Activated CD8-positive, alpha-beta memory T cell treated with anti-CD3 and anti-CD28 coated beads for 36 hours (primary cell): ENCODE measurements around the gene ISCA2. TPM values are rescaled to one million over a fixed set of nuclear protein-coding genes. Genes with fewer than 3 reads are reported as not detected.

ENCODE experiments used
- CTCF ChIA-PET: fragments of 350-600 bp; sonication (Branson Sonifier 250); formaldehyde crosslinking; loops from one replicate; lab custom pipeline; 2021; ENCODE audit warnings: antibody characterized with exemption; lab: Charles Lee
- POLR2A ChIA-PET: fragments of 350-600 bp; sonication (Branson Sonifier 250); formaldehyde crosslinking; loops from one replicate; lab custom pipeline; 2021; ENCODE audit warnings: antibody characterized with exemption; lab: Charles Lee
- total RNA-seq, 2 experiments: library from RNA; stranded (reverse); gene quantifications; one replicate each; pipeline ENCODE4 v1.2.3, GENCODE V29; 2021

Gene ISCA2
- total RNA-seq, 2 experiments from 2014 or later = 27.6 to 28.2 TPM

DNA sequence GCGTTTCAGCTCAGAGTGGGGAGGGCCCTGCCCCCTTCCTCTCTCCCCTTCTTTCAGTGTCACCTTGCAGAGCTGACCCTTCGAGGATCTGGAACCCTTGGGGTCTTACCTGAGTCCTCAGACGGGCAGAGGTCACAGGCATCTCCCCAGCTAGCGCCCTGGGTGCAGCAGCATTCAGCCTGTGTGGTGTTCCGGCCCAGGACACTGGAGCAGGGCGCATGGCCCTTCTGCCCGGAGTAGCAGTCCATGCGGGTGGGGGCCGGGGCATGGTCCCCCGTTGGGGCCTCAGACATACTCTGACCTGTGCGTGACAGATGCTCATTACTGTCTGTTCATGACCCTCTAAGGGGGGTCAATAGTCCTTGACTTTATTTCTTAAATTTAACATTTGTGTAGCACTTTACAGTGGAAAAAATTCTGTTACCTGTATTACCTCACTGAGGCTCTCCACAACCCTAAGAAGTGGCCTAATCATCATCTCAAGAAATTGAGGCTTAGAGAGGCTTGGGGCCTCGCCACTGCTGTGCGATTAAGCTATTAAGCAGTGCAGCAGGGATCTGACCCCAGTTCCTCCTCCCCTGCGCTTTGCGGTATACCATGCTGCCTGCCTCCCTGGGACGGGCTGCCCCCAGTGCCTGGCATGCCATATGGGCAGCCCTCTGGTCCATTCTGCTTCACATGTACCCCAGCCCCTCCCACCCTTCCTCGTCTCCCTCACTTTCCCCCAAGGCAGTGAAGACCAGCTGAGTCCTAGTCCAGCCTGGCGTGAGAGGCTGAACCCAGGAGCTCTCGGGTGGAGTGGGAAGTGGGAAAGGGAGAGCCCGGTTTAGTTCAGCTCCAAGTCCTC, 11.5 kb downstream of the ISCA2 start:
- CTCF ChIA-PET = no interaction called here
- POLR2A ChIA-PET = no interaction called here

DNA sequence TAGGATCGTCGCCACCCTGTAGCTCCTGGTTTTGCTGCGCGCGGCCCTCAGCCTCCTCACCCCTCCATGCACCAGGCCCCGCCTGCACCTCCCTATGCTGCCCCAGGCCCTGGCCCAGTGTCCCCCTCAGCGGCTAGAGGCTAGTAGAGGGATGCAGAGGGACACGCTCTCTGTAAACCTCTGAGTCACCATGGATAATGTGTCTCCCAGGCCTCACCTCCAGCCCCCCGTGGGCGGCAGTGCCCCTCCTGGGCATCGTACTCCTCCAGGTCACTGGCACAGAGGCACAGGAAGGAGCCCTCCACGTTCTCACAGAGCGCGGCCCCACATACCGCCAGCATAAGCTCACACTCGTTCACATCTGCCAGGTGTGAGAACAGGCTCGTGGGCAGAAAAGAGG, 12.3 kb downstream of the ISCA2 start:
- ChIA-PET POLR2A (no interaction called here), CTCF (no interaction called here)

DNA sequence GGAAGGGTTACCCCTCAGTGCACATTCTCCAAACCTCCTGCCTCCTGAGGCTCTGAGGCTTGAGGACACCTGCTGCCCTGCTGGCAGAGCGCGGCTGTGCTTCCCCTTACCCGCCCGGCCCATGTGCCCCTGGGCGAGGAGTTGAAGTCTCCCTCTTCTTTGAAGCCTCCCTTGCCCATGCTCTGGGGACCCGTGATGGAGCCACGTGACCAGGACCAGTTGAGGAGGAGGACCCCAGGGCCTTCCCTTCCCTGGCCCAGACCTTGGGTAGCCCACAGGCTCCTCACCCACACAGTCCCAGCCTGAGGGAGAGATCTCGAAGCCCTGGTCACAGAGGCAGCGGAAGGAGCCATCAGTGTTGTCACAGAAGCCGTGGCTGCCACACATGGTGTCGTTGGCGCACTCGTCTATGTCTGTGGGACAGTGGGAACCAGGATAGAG, 12.9 kb downstream of the ISCA2 start:
- ChIA-PET CTCF (no interaction called here), POLR2A (no interaction called here)

DNA sequence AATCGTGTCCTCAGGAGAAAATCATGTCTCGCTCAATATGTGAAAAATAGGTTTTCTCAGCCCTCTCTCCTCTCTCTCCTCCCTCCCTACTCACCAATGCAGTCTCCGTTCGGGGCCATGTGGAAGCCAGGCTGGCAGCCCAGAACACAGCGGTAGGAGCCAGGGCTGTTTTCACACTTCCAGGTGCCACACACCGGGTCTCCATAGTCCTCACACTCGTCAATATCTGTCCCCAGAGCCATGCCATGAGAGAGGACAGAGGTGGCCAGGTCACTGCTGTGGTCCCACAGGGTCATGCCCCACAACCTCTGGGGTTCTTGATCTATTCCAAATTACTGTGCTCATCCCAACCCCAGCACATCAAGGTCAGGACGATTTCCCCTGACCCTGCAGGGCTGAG, 13.5 kb downstream of the ISCA2 start:
- ChIA-PET CTCF (no interaction called here), POLR2A (no interaction called here)

DNA sequence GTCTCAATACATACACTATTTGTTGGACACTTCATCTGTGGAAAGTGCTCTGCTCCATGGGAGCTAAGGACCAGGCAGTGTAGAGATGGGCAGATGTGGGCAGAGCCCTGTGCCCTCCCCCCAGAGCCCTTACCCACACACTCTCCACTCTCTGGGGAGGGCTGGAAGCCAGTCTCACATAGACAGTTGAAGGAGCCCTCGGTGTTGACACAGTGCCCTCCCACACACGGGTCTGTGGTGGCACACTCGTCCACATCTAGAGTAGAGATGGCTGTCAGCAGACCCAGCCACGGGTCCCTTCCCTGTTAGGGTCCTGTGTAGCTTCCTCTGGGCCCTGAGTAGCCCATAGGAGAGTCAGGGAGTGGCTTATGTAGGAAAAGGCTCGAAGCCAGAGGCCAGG, 14.3 kb downstream of the ISCA2 start:
- ChIA-PET CTCF (no interaction called here), POLR2A (no interaction called here)

DNA sequence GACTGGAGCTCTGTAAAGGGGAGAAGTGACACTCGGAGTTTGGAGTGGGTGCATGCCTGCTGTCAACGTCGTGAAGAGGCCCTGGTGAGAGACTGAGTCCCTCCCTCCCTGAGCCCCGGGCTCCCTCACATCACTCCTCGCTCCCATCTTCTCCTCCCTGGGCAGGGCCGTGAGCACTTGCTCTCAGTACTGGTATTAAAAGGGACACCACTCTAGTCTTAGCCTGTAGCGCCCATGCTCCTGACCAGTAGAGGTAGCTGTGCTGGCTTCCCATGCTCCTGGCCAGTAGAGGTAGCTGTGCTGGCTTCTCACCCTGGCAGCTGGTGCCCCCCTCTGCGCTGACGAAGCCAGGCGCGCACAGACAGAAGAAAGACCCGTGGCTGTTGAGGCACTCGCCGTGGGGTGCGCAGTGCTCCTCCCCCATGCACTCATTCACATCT, 14.7 kb downstream of the ISCA2 start:
- POLR2A ChIA-PET = no interaction called here
- CTCF ChIA-PET = no interaction called here

DNA sequence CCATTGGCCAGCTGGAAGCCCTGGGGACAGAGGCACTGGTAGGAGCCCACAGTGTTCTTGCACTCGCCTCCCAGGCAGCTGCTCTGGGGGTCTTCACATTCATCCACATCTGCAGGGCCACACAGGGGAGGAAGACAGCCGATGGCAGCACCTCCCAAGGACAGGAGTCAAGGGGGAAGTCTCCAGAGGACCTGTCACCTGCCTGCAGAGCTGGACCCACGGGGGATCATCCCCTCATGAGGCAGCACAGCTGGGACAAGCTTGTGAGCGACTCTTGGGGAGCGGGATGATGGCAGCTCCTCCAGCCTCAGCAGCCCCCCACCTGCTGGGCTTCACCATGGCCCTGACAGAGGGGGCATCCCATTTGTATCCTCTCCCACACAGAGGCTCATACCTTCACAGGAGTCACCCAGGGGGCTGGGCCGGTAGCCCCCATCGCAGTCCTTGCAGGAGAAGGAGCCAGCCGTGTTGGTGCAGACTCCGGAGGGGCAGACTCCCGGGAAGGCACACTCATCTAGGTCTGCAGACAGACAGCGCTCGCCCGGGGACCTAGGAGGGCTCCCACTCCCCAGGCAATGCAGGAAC, 15.4 kb downstream of the ISCA2 start:
- CTCF ChIA-PET = no interaction called here
- POLR2A ChIA-PET = no interaction called here

DNA sequence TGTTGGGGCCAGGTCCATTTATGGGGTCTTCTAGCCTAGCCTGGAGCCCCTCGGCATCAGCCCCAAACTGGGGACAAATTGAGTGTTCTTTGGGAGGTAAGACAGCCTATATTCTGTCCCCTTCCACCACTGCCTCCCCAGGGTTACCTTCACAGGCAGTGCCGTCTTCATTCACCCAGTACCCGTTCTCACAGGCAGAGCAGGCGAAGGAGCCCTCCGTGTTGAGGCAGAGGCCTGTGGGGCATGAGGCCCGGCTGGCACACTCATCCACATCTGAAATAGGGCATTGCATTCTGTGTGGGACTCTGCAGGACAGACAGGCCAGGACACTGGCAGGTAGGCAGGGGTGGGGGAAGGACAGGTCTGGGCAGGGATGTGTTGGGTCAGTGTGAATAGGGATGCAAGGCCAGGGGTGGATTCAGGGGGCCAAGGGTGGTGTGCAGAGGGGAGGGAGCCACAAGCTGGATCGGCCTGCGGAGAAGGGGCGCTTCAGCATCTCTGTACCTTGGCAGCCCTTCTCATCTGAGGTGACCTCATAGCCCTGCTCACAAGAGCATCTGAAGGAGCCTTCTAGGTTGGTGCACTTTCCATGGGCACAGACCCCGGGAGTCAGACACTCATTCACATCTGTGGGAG, 16.1 kb downstream of the ISCA2 start:
- ChIA-PET POLR2A (no interaction called here), CTCF (no interaction called here)

DNA sequence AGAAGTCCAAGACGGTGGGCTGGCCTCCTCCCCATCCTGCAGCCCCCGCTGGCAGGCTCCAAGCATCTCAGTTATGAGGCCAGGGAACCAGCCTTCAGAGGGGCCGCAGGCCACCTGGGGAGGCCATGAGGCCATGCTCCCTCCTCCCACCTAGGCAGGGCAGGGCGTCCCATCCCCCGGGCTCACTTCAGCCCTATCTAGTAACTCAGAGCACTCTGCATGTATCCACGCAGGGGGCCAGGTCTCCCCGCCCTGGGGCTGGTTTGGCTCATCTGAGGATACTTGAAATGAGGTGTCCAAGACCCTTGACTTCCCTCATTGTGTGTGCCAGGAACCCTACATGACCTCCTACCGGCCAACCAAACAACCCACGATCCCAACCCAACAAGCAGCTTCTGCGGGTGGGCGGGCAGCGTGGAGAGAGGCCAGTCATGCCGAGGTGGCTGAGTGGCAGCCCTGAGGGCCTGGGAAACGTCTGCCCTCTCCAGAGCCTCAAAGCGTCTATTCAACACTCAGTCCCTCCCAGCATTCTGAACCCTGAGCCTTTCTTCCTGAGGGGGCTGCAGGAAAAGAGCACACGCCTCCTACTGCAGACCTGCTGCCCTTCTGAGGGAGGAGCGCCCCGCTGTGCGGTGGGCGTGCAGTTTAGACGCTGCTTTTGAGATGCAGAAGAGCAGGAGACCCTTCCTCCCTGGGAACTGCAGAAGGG, 16.8 kb downstream of the ISCA2 start:
- POLR2A ChIA-PET = no interaction called here
- CTCF ChIA-PET = no interaction called here

DNA sequence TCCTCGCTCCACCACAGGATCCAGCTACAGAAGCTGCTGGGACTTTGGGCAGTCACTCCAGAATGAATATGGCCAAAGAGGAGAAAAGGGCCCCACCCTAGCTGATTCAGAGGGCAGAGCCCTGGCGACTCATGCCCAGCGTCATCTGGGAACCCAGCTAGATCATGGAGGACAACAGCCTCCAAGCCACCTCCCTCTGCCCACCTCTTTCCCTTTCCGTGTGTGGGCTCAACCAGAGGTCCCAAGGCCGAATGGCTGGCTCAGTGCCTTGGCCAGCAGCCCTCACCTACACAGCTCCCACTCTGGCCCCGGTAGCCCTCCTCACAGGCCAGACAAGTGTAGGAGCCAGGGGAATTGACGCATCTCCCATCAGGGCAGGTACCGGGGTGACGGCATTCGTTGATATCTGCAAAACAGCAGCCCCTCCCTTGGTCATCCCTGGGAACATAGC, 17.4 kb downstream of the ISCA2 start:
- ChIA-PET POLR2A (no interaction called here), CTCF (no interaction called here)

DNA sequence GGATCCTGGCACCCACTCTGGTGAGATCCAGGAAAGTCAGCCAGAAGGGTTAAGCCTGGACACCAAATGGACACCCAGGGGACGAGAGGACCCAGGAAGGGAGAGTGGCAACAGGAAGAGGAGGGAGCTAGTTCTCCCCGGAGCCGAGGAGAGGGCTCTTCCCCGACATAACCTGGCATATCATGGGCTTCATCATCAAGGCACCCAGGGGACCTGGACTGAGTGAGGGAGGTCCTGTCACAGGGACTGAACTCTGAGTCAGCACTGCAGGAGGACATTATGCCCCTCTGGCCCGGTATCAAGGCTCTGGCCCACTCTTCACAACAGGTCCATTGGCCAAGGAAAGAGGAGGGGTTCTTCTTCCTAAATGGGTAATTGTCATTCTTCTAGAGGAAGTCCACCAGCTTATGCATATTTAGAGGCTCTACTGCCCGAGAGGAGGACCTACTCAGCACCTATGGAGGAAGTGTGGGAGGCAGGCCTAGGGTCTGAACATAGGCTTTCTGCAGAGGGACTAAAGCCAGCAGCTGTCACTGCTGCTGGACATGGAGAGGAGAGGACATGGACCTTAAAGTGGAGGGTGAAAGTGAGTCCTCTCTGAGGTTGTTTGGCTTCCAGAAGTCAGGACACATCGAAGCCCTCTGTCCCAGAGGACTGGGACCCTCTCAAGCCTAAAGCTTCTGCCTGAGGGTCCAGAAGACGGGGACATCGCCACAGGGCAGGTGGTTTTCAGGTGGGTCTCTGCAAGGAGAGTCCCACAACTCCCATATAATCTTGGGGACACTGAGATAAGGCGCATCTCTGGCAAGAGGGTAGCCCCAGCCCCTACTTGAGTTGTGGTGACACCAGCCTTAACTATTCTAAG, 18.6 kb downstream of the ISCA2 start:
- CTCF ChIA-PET = interaction anchor here (0.5 kb wide), 1 partner anchor 193 kb away, joined by 4 read pairs; no protein-coding TSS in a partner anchor
- POLR2A ChIA-PET = no interaction called here

DNA sequence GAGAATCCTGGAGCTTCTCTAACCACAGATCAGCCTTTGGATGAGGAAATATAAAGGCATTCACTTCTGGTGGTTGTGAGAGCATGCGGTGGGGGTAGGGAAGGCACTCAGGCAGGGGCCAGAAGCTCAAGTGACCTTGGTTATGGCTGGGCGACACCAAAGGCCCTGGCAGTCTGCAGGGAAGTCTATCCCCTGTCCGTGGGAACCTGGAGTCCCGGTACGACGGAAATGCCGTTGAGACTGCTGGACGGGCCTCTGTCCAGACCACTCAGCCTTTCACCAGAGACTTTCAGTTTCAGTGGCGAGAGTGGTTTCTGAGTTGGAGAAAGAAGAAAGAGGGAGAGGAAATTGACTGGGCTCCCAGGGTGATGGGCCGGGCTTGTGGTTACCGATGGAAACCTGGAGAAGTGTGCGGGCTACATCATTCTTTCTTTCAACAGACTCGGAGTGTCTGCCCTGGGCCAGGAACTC, 20.9 kb downstream of the ISCA2 start:
- ChIA-PET CTCF (no interaction called here), POLR2A (no interaction called here)

DNA sequence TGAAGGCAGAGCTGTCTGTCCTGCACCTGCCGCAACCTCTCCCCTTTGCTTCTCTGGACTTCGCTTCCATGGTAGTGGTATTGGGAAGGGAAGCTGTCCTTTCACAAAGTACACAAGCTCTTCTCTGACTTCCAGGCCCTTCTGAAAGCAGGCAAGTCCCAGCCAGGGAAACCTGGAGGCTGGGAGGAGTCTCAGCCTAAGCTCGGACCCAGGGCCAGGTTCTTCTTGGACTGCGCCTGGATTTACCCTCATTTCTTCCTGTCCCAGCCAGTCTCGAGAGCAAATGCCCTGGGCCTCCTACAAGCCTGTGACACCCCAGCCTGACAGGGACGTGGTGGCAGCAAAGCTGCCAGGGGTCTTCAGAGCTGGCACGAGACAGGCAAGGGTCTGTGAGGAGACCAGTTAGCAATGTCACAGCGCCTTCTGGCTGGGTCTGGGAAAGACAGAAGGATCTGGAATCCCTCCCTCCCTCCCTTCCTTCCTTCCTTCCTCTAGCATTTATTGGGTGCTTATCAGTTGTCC, 22.4 kb downstream of the ISCA2 start:
- CTCF ChIA-PET = no interaction called here
- POLR2A ChIA-PET = no interaction called here

DNA sequence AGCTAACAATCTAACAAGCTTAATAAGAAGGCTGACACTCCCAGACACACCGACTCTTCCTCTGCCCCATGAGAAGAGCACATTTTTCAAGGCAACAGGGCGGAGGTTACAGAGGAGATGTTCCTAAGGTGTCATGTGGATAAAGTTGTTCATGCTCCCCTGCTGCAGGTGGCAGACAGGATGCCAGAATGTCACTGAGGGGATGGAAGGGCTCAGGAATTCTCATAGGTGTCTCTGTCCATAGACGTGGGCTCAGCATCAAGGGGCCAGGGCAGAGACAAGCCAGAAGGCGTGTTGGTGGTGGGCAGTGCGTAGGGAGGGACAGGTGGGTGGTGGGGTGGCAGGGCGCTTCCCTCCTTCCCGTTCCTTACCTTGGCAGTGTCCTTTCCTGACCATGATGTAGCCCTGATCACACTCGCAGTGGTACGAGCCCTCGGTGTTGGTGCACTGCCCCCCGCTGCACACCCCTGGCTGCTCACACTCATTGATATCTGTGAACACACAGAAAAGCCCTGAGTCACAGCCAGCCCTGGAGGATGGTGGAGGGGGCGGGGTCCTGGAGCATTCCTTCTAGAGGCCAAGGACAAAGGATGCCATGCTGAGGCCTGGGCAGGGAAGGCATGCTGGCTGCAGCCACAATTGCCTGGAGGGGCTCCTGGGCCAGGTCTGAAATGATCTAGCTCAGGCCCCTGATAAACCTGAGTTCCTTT, 23.0 kb downstream of the ISCA2 start:
- POLR2A ChIA-PET = no interaction called here
- CTCF ChIA-PET = no interaction called here

DNA sequence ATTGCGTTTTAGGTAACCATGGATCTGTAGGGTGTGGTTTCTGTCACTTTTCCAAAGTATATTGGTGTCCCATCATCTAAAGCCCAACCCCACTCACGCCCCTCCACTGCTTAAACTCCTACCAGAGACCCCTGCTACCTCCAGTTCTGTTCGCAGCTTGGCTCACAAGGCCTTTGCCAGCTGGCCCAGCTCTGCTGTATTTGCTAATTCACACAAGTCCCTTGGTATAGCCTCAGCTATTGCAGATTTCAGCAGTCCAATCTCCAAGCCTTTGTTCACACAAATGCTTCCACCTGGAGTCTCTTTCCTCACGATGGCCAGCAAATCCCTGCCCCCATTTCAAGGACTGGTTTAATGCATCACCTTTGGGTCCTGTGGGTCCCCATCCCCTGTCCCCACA, 24.2 kb downstream of the ISCA2 start:
- ChIA-PET CTCF (no interaction called here), POLR2A (no interaction called here)

DNA sequence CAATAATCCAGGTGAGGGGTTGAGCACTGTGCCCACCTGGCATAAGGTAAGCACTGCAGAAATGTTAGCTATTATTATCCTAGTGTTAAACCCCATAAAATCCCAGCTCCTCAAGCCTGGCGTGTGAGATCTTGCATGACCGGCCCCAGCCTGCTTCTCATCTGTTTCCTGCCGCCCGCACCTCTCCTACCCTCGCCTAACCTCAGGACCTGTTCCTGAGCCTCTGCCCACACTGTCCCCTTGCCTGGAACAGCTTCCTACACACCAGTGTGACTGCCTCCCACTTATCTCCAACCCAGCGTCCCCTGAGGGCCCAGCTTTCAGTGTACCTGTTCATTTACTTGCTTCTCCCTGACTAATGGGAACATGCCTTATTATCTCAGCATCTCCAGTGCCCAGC, 24.7 kb downstream of the ISCA2 start:
- ChIA-PET CTCF (no interaction called here), POLR2A (no interaction called here)

DNA sequence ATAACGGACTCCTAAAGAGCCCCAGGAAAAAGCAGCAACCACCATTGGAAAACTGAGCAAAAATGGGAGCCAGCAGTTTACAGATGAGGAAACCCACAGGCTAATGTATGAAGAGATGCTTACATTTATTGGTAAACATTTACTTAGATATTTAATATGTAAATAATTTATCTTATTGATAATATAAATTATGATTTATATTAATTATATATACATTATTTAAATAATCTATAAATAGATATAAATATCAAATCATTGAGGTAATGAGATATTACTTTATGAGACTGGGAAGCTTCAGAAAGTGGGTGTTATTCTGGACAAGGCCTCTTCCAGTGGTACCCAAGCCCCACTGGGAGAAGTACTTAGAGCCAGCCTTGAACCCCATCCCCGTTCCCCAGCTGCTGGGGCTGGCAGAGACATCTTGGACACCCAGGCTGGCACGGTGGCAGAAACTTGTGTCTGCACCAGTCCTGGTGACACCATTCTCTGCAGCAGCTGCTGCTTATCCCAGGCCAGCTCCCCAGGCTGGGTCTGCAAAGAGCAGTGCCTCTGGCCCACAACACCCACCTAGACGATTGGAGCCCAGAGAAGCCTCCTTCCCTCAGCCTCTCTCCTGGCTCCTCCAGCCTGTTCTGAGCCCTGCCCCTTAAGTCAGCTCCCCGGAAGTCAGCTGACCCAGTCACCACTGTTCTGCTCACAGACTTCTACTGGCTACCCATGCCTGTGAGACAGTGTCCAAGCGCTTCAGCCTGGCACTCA, 25.9 kb downstream of the ISCA2 start:
- CTCF ChIA-PET = no interaction called here
- POLR2A ChIA-PET = no interaction called here

DNA sequence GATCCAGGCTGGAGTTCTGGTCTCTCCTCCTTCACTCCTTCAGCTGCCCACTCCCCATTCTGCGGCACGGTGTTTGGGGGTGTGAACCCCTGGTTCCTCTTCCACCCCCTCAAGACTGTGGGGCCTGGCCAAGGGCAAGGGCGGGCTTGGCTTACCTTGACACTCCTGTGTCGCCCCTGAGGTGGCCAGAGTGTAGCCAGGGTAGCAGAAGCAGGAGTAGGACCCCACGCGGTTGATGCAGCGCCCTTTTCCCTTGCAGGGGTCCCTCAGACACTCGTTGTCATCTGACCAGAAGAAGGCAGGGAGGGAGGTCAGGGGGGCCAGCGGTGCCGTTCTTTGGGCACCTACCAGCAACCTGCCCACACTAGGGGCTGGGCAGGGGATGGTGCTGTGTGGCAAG, 28.2 kb downstream of the ISCA2 start:
- ChIA-PET POLR2A (no interaction called here), CTCF (no interaction called here)
